ENCODE results near the gene LHX3. TPM values are rescaled to one million over a fixed set of nuclear protein-coding genes. Genes with fewer than 3 reads are reported as not detected.

Gene LHX3
- total and polyA plus RNA-seq, 3 experiments from 2014 or later: not detected

- Histone ChIP-seq H3K27me3 (ENCODE audit: insufficient read depth, low read length, poor library complexity, severe bottlenecking) (no peaks in the 10 kb centered on the region), H3K27ac (ENCODE audit: low read depth, low read length) (no peak overlapping the region), H3K36me3 (ENCODE audit: insufficient read depth, low read length) (no peaks in the 10 kb centered on the region), H3K4me3 (ENCODE audit: low read length) (no peak overlapping the region), H3K4me1 (ENCODE audit: insufficient read depth, low read length) (no peaks in the 10 kb centered on the region), H3K9me3 (ENCODE audit: low read length) (no peaks in the 10 kb centered on the region)
- H3K27me3 Mint-ChIP-seq: peaks cover 7 to 14% of the 10 kb centered on the region in 2 donors
- peaks cover 0 to 2% (median 0%) of the 10 kb centered on the region in 5 donors for H3K9me3 Mint-ChIP-seq
- H3K4me3 Mint-ChIP-seq: no peak overlapping the region
- no peak overlapping the region for H3K27ac Mint-ChIP-seq
- H3K4me1 Mint-ChIP-seq: peaks cover 0 to 3% (median 0%) of the 10 kb centered on the region in 3 donors
- CTCF ChIA-PET: no interaction called here
- DNase-seq: no peak
- peaks cover 7 to 42% (median 13%) of the 10 kb centered on the region in 3 donors for H3K36me3 Mint-ChIP-seq
- POLR2A ChIA-PET: no interaction called here
These were observed 1.8 kb upstream of the LHX3 start for GRCh38 chr9:136206602-136207275.

DNA sequence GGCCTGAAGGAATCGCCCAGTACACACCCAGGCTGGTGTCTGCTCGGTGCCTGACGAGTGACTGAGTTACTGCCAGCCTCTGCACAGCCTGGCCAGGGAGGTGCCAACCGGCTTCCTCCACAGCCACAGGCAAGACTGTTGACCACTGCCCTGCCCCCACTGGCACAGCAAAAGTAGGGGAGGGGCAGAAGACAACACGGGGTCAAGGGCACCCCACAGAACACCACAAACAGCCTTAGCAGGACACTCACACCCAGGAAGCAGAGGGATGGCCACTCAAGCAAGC is 722 bp upstream of the LHX3 start:
- POLR2A ChIA-PET: no interaction called here
- CTCF ChIA-PET: no interaction called here
- Mint-ChIP-seq H3K9me3 (peaks cover 0 to 2% (median 0%) of the 10 kb centered on the region in 5 donors), H3K36me3 (peaks cover 7 to 33% (median 13%) of the 10 kb centered on the region in 3 donors), H3K27ac (no peak overlapping the region), H3K4me1 (peaks cover 0 to 3% (median 0%) of the 10 kb centered on the region in 3 donors), H3K27me3 (peaks cover 12 to 20% of the 10 kb centered on the region in 2 donors), H3K4me3 (no peak overlapping the region)
- H3K36me3 ChIP-seq (ENCODE audit: insufficient read depth, low read length): no peaks in the 10 kb centered on the region
- no peak overlapping the region for H3K27ac ChIP-seq (ENCODE audit: low read depth, low read length)
- H3K4me3 ChIP-seq (ENCODE audit: low read length): no peak overlapping the region
- no peaks in the 10 kb centered on the region for H3K4me1 ChIP-seq (ENCODE audit: insufficient read depth, low read length)
- H3K9me3 ChIP-seq (ENCODE audit: low read length): no peaks in the 10 kb centered on the region
- DNase-seq: no peak
- H3K27me3 ChIP-seq (ENCODE audit: insufficient read depth, low read length, poor library complexity, severe bottlenecking): peaks cover 7% of the 10 kb centered on the region

DNA sequence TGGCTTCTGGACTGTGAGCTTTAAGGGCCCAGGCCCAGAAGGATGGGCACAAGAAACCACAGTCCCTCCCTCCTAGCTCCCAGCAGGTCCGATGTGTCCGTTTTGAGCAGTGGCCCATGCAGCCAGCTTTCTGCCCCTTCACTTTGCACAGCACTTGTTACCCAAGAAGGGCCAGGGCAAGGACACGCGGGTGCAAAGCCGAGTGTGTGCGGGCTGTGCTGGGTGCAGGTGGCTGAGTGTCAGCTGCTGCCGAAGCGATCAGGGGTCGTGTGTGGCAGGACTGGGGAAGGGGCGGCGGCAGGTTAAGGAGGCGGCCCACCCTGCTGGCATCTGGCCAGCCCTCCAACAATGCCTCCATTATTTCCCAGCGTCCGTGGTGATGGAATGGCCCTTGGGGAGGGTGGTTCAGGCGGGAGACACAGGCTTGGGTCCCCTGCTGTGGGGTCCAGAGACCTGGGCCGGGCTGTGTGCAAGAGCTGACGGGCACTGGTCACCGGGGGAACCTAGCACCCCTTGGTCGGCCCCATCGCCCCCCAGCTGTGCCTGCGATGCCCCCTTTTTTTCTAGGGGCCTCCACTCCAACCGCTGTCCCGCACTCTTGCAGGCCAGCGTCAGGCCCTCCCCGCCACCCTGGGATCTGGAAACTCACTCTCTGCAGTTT is 653 bp downstream of the LHX3 start:
- H3K27ac ChIP-seq (ENCODE audit: low read depth, low read length): no peak overlapping the region
- Mint-ChIP-seq H3K4me3 (no peak overlapping the region), H3K27me3 (peaks cover 12 to 26% of the 10 kb centered on the region in 2 donors), H3K4me1 (peaks cover 0 to 3% (median 0%) of the 10 kb centered on the region in 3 donors), H3K36me3 (peaks cover 7 to 20% (median 13%) of the 10 kb centered on the region in 3 donors), H3K9me3 (peaks cover 0 to 2% (median 0%) of the 10 kb centered on the region in 5 donors), H3K27ac (no peak overlapping the region)
- H3K9me3 ChIP-seq (ENCODE audit: low read length): no peaks in the 10 kb centered on the region
- peaks cover 11% of the 10 kb centered on the region for H3K27me3 ChIP-seq (ENCODE audit: insufficient read depth, low read length, poor library complexity, severe bottlenecking)
- no peak overlapping the region for H3K4me3 ChIP-seq (ENCODE audit: low read length)
- ChIA-PET CTCF (no interaction called here), POLR2A (no interaction called here)
- H3K4me1 ChIP-seq (ENCODE audit: insufficient read depth, low read length): no peaks in the 10 kb centered on the region
- H3K36me3 ChIP-seq (ENCODE audit: insufficient read depth, low read length): no peaks in the 10 kb centered on the region
- no peak for DNase-seq

DNA sequence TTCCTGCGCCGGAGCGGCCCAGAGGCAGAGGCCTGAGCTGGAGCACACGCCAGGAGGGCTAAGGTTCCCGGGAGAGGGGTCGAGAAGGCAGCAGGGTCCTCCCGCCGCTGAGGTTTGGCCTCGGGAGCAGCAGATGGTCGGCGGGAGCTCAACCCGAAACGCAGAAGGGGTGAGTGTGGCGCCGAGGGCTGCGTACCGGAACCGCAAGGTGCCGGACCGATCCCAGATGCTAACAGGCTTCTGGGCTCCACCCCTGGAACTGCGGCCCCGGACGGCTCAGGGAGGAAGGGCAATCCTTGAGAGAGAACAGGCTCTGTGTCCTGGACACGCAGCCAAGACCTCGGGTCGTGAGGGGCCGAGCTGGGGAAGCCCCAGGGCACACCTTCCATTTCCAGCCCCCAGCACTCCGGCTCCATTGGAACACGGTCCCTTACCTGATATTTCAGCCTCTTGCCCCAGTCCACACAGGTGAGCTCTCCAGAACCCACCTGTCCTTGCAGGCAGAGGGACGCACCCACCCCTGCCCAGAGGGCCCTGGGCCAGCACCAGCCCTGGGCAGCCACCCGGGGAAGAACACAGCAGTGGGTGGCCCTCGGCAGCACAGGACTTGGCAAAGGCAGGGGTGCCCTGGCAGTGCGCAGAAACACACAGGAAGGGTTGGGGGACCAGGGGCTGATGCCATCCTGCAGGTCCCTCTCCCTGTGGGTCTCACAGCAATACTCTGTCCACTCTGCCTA is 1.4 kb downstream of the LHX3 start:
- H3K27ac Mint-ChIP-seq: no peak overlapping the region
- H3K36me3 Mint-ChIP-seq: peaks cover 7 to 15% (median 13%) of the 10 kb centered on the region in 3 donors
- no peak overlapping the region for H3K4me3 ChIP-seq (ENCODE audit: low read length)
- H3K27me3 Mint-ChIP-seq: peaks cover 12 to 26% of the 10 kb centered on the region in 2 donors
- peaks cover 0 to 3% (median 0%) of the 10 kb centered on the region in 3 donors for H3K4me1 Mint-ChIP-seq
- H3K36me3 ChIP-seq (ENCODE audit: insufficient read depth, low read length): no peaks in the 10 kb centered on the region
- CTCF ChIA-PET: no interaction called here
- H3K27ac ChIP-seq (ENCODE audit: low read depth, low read length): no peak overlapping the region
- no peaks in the 10 kb centered on the region for H3K4me1 ChIP-seq (ENCODE audit: insufficient read depth, low read length)
- H3K4me3 Mint-ChIP-seq: no peak overlapping the region
- H3K9me3 Mint-ChIP-seq: peaks cover 0 to 2% (median 0%) of the 10 kb centered on the region in 5 donors
- DNase-seq: no peak
- H3K27me3 ChIP-seq (ENCODE audit: insufficient read depth, low read length, poor library complexity, severe bottlenecking): peaks cover 11% of the 10 kb centered on the region
- POLR2A ChIA-PET: no interaction called here
- H3K9me3 ChIP-seq (ENCODE audit: low read length): no peaks in the 10 kb centered on the region

- Mint-ChIP-seq H3K4me3 (no peak overlapping the region), H3K27ac (no peak overlapping the region), H3K9me3 (peaks cover 0 to 2% (median 0%) of the 10 kb centered on the region in 5 donors), H3K27me3 (peaks cover 15 to 34% of the 10 kb centered on the region in 2 donors), H3K4me1 (peaks cover 0 to 3% (median 3%) of the 10 kb centered on the region in 3 donors), H3K36me3 (peaks cover 6 to 13% (median 11%) of the 10 kb centered on the region in 3 donors)
- Histone ChIP-seq H3K4me1 (ENCODE audit: insufficient read depth, low read length) (no peaks in the 10 kb centered on the region), H3K27ac (ENCODE audit: low read depth, low read length) (no peak overlapping the region), H3K27me3 (ENCODE audit: insufficient read depth, low read length, poor library complexity, severe bottlenecking) (peaks cover 16% of the 10 kb centered on the region), H3K4me3 (ENCODE audit: low read length) (no peak overlapping the region), H3K9me3 (ENCODE audit: low read length) (no peaks in the 10 kb centered on the region), H3K36me3 (ENCODE audit: insufficient read depth, low read length) (no peaks in the 10 kb centered on the region)
- DNase-seq: no peak
- ChIA-PET CTCF (no interaction called here), POLR2A (no interaction called here)
These were observed 2.2 kb downstream of the LHX3 start for GRCh38 chr9:136202454-136203407.

- Mint-ChIP-seq H3K27ac (no peak overlapping the region), H3K4me1 (peaks cover 2 to 5% (median 2%) of the 10 kb centered on the region in 3 donors), H3K27me3 (peaks cover 18 to 38% of the 10 kb centered on the region in 2 donors), H3K9me3 (peaks cover 0 to 2% (median 0%) of the 10 kb centered on the region in 5 donors), H3K36me3 (peaks cover 4 to 9% (median 5%) of the 10 kb centered on the region in 3 donors), H3K4me3 (no peak overlapping the region)
- Histone ChIP-seq H3K27me3 (ENCODE audit: insufficient read depth, low read length, poor library complexity, severe bottlenecking) (peaks cover 22% of the 10 kb centered on the region), H3K27ac (ENCODE audit: low read depth, low read length) (no peak overlapping the region), H3K36me3 (ENCODE audit: insufficient read depth, low read length) (no peaks in the 10 kb centered on the region), H3K4me1 (ENCODE audit: insufficient read depth, low read length) (no peaks in the 10 kb centered on the region), H3K4me3 (ENCODE audit: low read length) (no peak overlapping the region), H3K9me3 (ENCODE audit: low read length) (no peaks in the 10 kb centered on the region)
- CTCF ChIA-PET: no interaction called here
- no peak for DNase-seq
- POLR2A ChIA-PET: no interaction called here
These were observed 3.1 kb downstream of the LHX3 start for GRCh38 chr9:136201609-136202453.

DNA sequence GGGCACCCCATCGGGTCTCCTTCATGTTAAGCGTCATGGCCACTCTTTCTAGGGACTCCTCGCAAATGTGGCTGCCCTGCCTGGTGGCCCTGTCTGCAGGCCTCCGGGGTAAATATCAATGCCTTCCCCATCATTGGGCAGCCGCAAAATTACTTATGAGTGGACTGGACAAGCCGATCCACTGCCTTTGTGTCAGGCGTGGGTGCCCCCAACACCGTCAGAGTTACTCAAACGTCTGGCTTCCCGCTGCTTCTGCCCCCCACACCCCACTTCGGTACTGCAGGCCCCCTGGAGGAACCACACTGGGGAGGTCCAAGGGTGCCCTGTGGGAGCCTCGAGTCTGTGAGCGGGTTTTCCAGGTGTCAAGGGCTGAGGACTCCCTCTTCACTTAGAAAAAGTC is 3.8 kb downstream of the LHX3 start:
- Histone ChIP-seq H3K27ac (ENCODE audit: low read depth, low read length) (no peak overlapping the region), H3K4me1 (ENCODE audit: insufficient read depth, low read length) (no peaks in the 10 kb centered on the region), H3K4me3 (ENCODE audit: low read length) (no peak overlapping the region), H3K9me3 (ENCODE audit: low read length) (no peaks in the 10 kb centered on the region), H3K27me3 (ENCODE audit: insufficient read depth, low read length, poor library complexity, severe bottlenecking) (peaks cover 27% of the 10 kb centered on the region), H3K36me3 (ENCODE audit: insufficient read depth, low read length) (no peaks in the 10 kb centered on the region)
- ChIA-PET POLR2A (no interaction called here), CTCF (no interaction called here)
- peaks cover 0 to 3% (median 3%) of the 10 kb centered on the region in 3 donors for H3K36me3 Mint-ChIP-seq
- DNase-seq: no peak
- no peak overlapping the region for H3K4me3 Mint-ChIP-seq
- H3K4me1 Mint-ChIP-seq: peaks cover 4 to 11% (median 4%) of the 10 kb centered on the region in 3 donors
- H3K27ac Mint-ChIP-seq: no peak overlapping the region
- peaks cover 0 to 2% (median 0%) of the 10 kb centered on the region in 5 donors for H3K9me3 Mint-ChIP-seq
- H3K27me3 Mint-ChIP-seq: peaks cover 24 to 44% of the 10 kb centered on the region in 2 donors

Measured in CD8-positive, alpha-beta memory T cell (primary cell).